ENCODE data around the gene SPG7.

SPG7 gene

GRCh38 chr16:89537549-89537925 lies 29.3 kb downstream of the SPG7 start:
- Histone ChIP-seq H3K4me1 (ENCODE audit: low read length) (no peaks in the 10 kb centered on the region), H3K9me2 (replicated peaks; ENCODE audit: insufficient read depth, low read length) (no peaks in the 10 kb centered on the region), H3K79me2 (ENCODE audit: low read length) (no peaks in the 10 kb centered on the region), H4K20me1 (ENCODE audit: insufficient read depth, low read length) (no peaks in the 10 kb centered on the region), H3F3A (ENCODE audit: insufficient read depth, low read length) (no peaks in the 10 kb centered on the region), H3K36me3 (replicated peaks; ENCODE audit: insufficient read depth, low read length) (no peaks in the 10 kb centered on the region), H3K27me3 (replicated peaks; ENCODE audit: insufficient read depth, low read length) (no peaks in the 10 kb centered on the region), H3K4me2 (ENCODE audit: low read depth, low read length) (no peak overlapping the region), H3K9me3 (replicated peaks; ENCODE audit: insufficient read depth, low read length) (no peaks in the 10 kb centered on the region), H2AFZ (ENCODE audit: low read length) (no peak overlapping the region), H3K27ac (ENCODE audit: low read length) (no peak overlapping the region), H3K4me3 (ENCODE audit: low read length) (no peak overlapping the region), H3K9ac (ENCODE audit: low read length) (no peak overlapping the region)
- no peak for DNase-seq
- no peak for TF ChIP-seq CTCF (IDR thresholded peaks at IDR 0.05; ENCODE audit: low read length)
- TF ChIP-seq EZH2 (optimal IDR thresholded peaks at IDR 0.05; ENCODE audit: low read depth, low read length) = no peak
- TF ChIP-seq EZH2phosphoT487 (IDR thresholded peaks at IDR 0.05; ENCODE audit: low read length) = no peak

- H3K36me3 ChIP-seq (replicated peaks; ENCODE audit: insufficient read depth, low read length) = no peaks in the 10 kb centered on the region
- no peak overlapping the region for H3K4me2 ChIP-seq (ENCODE audit: low read depth, low read length)
- no peaks in the 10 kb centered on the region for H3F3A ChIP-seq (ENCODE audit: insufficient read depth, low read length)
- no peak overlapping the region for H3K27ac ChIP-seq (ENCODE audit: low read length)
- no peaks in the 10 kb centered on the region for H3K9me3 ChIP-seq (replicated peaks; ENCODE audit: insufficient read depth, low read length)
- no peak for DNase-seq
- no peaks in the 10 kb centered on the region for H3K4me1 ChIP-seq (ENCODE audit: low read length)
- H3K79me2 ChIP-seq (ENCODE audit: low read length) = no peaks in the 10 kb centered on the region
- H2AFZ ChIP-seq (ENCODE audit: low read length) = no peak overlapping the region
- no peaks in the 10 kb centered on the region for H4K20me1 ChIP-seq (ENCODE audit: insufficient read depth, low read length)
- no peak overlapping the region for H3K9ac ChIP-seq (ENCODE audit: low read length)
- no peaks in the 10 kb centered on the region for H3K9me2 ChIP-seq (replicated peaks; ENCODE audit: insufficient read depth, low read length)
- no peak overlapping the region for H3K4me3 ChIP-seq (ENCODE audit: low read length)
- no peak for TF ChIP-seq EZH2 (optimal IDR thresholded peaks at IDR 0.05; ENCODE audit: low read depth, low read length)
- no peak for TF ChIP-seq EZH2phosphoT487 (IDR thresholded peaks at IDR 0.05; ENCODE audit: low read length)
- TF ChIP-seq CTCF (IDR thresholded peaks at IDR 0.05; ENCODE audit: low read length) = no peak
- no peaks in the 10 kb centered on the region for H3K27me3 ChIP-seq (replicated peaks; ENCODE audit: insufficient read depth, low read length)
Measured at GRCh38 chr16:89538286-89538685, 30.1 kb downstream of the SPG7 start.

GRCh38 chr16:89540557-89540956 lies 32.4 kb downstream of the SPG7 start:
- Histone ChIP-seq H3K4me3 (ENCODE audit: low read length) (no peak overlapping the region), H3K4me1 (ENCODE audit: low read length) (no peaks in the 10 kb centered on the region), H4K20me1 (ENCODE audit: insufficient read depth, low read length) (no peaks in the 10 kb centered on the region), H3K9ac (ENCODE audit: low read length) (no peak overlapping the region), H3F3A (ENCODE audit: insufficient read depth, low read length) (no peaks in the 10 kb centered on the region), H3K27me3 (replicated peaks; ENCODE audit: insufficient read depth, low read length) (no peaks in the 10 kb centered on the region), H3K27ac (ENCODE audit: low read length) (no peak overlapping the region), H3K9me3 (replicated peaks; ENCODE audit: insufficient read depth, low read length) (no peaks in the 10 kb centered on the region), H3K4me2 (ENCODE audit: low read depth, low read length) (no peak overlapping the region), H3K79me2 (ENCODE audit: low read length) (no peaks in the 10 kb centered on the region), H3K36me3 (replicated peaks; ENCODE audit: insufficient read depth, low read length) (no peaks in the 10 kb centered on the region), H3K9me2 (replicated peaks; ENCODE audit: insufficient read depth, low read length) (no peaks in the 10 kb centered on the region), H2AFZ (ENCODE audit: low read length) (no peak overlapping the region)
- no peak for DNase-seq
- TF ChIP-seq CTCF (IDR thresholded peaks at IDR 0.05; ENCODE audit: low read length) (no peak), EZH2phosphoT487 (IDR thresholded peaks at IDR 0.05; ENCODE audit: low read length) (no peak)

All from MM.1S (cell line).